A673 (cell line): ENCODE measurements around the gene CALN1. TPM values are rescaled to one million over a fixed set of nuclear protein-coding genes. Genes with fewer than 3 reads are reported as not detected.

Experiments
- BruUV-seq: library from RNA; stranded (reverse); fragments of 400-500 nt; replicated peaks from 2 replicates; lab custom pipeline; 2021; lab: Mats Ljungman, UMichigan
- CTCF ChIA-PET: fragments of 300-600 bp; sonication (Branson Sonifier 250); formaldehyde crosslinking; loops from one replicate; lab custom pipeline; 2022; ENCODE audit warnings: antibody characterized with exemption; lab: Charles Lee
- POLR2A ChIA-PET: fragments of 300-600 bp; sonication (Branson Sonifier 250); formaldehyde crosslinking; loops from one replicate; lab custom pipeline; 2022; ENCODE audit warnings: antibody characterized with exemption; ENCODE audit not compliant: low non-redundant PET; lab: Charles Lee
- DNase-seq: peaks from one replicate; pipeline ENCODE4 v3.0.0-alpha.2; 2015; ENCODE audit warnings: low spot score
- H3K27ac ChIP-seq: fragments of 200-600 bp; sonication (generic); 2 replicates; pipeline ENCODE4 v1.5.1; 2016; ENCODE audit warnings: mixed run types, low read depth, mild to moderate bottlenecking, mixed read lengths, antibody characterized with exemption, low read length; ENCODE audit not compliant: poor library complexity, severe bottlenecking
- H3K27me3 ChIP-seq: fragments of 200-600 bp; sonication (generic); replicated peaks from 2 replicates; pipeline ENCODE4 v1.6.1; 2017; ENCODE audit warnings: mixed run types, low read depth, mild to moderate bottlenecking, mixed read lengths, antibody characterized with exemption, low read length; ENCODE audit not compliant: insufficient read depth, poor library complexity
- H3K36me3 ChIP-seq: fragments of 200-600 bp; sonication (generic); 2 replicates; pipeline ENCODE4 v1.6.1; 2016; ENCODE audit warnings: mixed run types, mild to moderate bottlenecking, mixed read lengths, antibody characterized with exemption, low read length; ENCODE audit not compliant: insufficient read depth, poor library complexity, severe bottlenecking
- H3K4me1 ChIP-seq: fragments of 200-600 bp; sonication (generic); 2 replicates; pipeline ENCODE4 v1.6.1; 2017; ENCODE audit warnings: mixed run types, mild to moderate bottlenecking, mixed read lengths, antibody characterized with exemption, low read length; ENCODE audit not compliant: insufficient read depth, poor library complexity, severe bottlenecking
- H3K4me3 ChIP-seq: fragments of 200-600 bp; sonication (generic); 2 replicates; pipeline ENCODE4 v1.5.1; 2016; ENCODE audit warnings: low read depth, mixed run types, mild to moderate bottlenecking, mixed read lengths, low read length; ENCODE audit not compliant: poor library complexity, severe bottlenecking
- H3K9me3 ChIP-seq: fragments of 200-600 bp; sonication (generic); 2 replicates; pipeline ENCODE4 v1.6.1; 2016; ENCODE audit warnings: mixed run types, low read depth, mild to moderate bottlenecking, mixed read lengths, antibody characterized with exemption, low read length; ENCODE audit not compliant: poor library complexity, severe bottlenecking
- EZH2 ChIP-seq: fragments of 200-600 bp; sonication (generic); IDR thresholded peaks from 2 replicates; pipeline ENCODE4 v1.6.1; 2017; ENCODE audit warnings: borderline replicate concordance, low read depth, mild to moderate bottlenecking, mixed read lengths, antibody characterized with exemption, low read length; ENCODE audit not compliant: poor library complexity, severe bottlenecking
- intact Hi-C: fragments of 100-400 bp; cut with micrococcal nuclease; formaldehyde crosslinking; loops from one replicate; pipeline ENCODE4 v1.10.0; 2022; ENCODE audit not compliant: unreplicated experiment
- total RNA-seq: library from RNA; stranded (reverse); gene quantifications from 2 replicates; pipeline ENCODE4 v1.2.3, GENCODE V29; 2021
- TF ChIP-seq, protein P1 (sequence below): fragments of 300-800, 200-600 bp; sonication (generic); conservative IDR thresholded peaks from 2 replicates; pipeline ENCODE4 v1.5.1; 2017; ENCODE audit warnings: low read depth, mild to moderate bottlenecking, antibody characterized with exemption, low read length, moderate library complexity, mixed read lengths

The CALN1 gene
- total RNA-seq, 1 experiment from 2014 or later: not detected

DNA sequence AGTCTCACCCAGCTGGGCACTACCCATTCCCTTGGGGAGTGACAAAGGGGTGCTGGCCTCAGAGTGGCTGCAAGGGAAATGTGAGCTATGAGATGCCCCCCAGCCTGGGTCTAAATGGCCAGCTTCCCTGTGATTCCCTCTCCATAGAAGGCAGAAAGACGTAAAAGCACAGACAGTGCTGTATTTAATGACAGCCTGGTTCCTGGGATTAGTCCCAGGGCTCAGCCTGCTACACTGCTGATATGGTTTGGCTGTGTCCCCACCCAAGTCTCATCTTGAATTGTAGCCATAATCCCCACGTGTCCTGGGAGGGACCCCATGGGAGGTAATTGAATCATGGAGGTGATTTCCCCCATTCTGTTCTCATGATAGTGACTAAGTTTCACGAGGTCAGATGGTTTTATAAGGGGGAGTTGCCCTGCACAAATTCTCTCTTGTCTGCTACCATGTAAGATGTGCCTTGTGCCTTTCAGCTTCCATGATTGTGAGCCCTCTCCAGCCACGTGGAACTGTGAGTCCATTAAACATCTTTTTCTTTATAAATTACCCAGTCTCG, 23.9 kb upstream of the CALN1 start:
- ChIA-PET POLR2A (no interaction called here), CTCF (no interaction called here)
- no peaks in the 10 kb centered on the region for H3K27me3 ChIP-seq
- no peak overlapping the region for H3K27ac ChIP-seq
- DNase-seq: no peak
- H3K4me1 ChIP-seq: no peaks in the 10 kb centered on the region
- H3K36me3 ChIP-seq: no peaks in the 10 kb centered on the region
- intact Hi-C loops: no loop called here
- no peaks in the 10 kb centered on the region for H3K9me3 ChIP-seq
- no peak overlapping the region for H3K4me3 ChIP-seq
- no TSS peak for BruUV-seq
- TF ChIP-seq, protein P1, sequence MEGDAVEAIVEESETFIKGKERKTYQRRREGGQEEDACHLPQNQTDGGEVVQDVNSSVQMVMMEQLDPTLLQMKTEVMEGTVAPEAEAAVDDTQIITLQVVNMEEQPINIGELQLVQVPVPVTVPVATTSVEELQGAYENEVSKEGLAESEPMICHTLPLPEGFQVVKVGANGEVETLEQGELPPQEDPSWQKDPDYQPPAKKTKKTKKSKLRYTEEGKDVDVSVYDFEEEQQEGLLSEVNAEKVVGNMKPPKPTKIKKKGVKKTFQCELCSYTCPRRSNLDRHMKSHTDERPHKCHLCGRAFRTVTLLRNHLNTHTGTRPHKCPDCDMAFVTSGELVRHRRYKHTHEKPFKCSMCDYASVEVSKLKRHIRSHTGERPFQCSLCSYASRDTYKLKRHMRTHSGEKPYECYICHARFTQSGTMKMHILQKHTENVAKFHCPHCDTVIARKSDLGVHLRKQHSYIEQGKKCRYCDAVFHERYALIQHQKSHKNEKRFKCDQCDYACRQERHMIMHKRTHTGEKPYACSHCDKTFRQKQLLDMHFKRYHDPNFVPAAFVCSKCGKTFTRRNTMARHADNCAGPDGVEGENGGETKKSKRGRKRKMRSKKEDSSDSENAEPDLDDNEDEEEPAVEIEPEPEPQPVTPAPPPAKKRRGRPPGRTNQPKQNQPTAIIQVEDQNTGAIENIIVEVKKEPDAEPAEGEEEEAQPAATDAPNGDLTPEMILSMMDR: no peak
- TF ChIP-seq EZH2: no peak

DNA sequence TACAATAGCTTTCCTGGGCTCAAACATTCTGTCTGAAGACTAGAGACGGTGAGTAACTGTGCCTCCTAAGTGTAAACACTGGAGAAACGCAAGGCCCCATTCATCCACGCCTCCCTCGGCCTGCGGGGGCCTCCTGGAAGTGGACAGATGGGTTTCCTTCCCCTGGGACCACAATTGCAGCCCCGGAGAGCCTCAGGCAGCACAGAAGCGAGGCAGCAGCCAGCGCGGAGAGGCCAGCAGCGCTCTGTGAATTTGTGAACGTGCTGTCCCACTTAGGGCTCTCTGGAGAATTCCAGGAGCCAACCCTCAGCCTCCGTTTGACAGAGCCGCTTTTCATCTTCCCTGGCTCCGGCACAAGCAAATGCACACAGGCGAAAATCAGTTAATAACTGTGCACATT, 23.2 kb upstream of the CALN1 start:
- no peak overlapping the region for H3K27ac ChIP-seq
- H3K27me3 ChIP-seq: no peaks in the 10 kb centered on the region
- DNase-seq: no peak
- no peaks in the 10 kb centered on the region for H3K9me3 ChIP-seq
- intact Hi-C loops: no loop called here
- CTCF ChIA-PET: no interaction called here
- no peak overlapping the region for H3K4me3 ChIP-seq
- H3K36me3 ChIP-seq: no peaks in the 10 kb centered on the region
- POLR2A ChIA-PET: no interaction called here
- no TSS peak for BruUV-seq
- TF ChIP-seq, protein P1: no peak
- no peak for TF ChIP-seq EZH2
- H3K4me1 ChIP-seq: no peaks in the 10 kb centered on the region

DNA sequence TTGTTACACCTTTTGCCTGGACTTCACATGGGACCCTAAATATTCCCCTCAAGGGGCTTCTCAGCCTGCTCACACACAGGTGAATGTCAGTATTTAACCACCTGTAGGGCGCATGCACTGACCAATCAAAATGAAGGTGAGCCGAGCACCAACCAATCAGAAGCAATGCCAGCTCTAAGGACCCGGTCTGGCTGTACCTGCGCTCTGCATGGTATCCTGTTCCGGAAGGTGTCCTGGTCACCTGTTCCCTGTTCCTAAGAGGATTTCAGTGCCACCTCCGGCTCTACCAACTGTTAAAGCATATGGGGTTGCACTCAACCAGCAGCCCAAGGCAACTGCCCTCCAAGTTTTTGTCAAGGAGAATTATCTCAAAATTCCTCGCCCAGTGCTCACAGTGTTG, 18.4 kb upstream of the CALN1 start:
- BruUV-seq: no TSS peak
- intact Hi-C loops: no loop called here
- Histone ChIP-seq H3K27me3 (no peaks in the 10 kb centered on the region), H3K36me3 (no peaks in the 10 kb centered on the region), H3K9me3 (no peaks in the 10 kb centered on the region), H3K27ac (no peak overlapping the region), H3K4me1 (no peaks in the 10 kb centered on the region), H3K4me3 (no peak overlapping the region)
- POLR2A ChIA-PET: no interaction called here
- CTCF ChIA-PET: interaction anchor here (0.6 kb wide), 1 partner anchor 11 kb away, joined by 3 read pairs; no protein-coding TSS in a partner anchor
- TF ChIP-seq EZH2: no peak
- TF ChIP-seq, protein P1: no peak
- DNase-seq: no peak
